HG02763 (cell line): ENCODE results near the gene ARHGEF2.
A peak's percentile ranks its signal among the peaks of the same experiment; 100 is the strongest.
"Not testable (repeated sequence)": the region's sequence is repeated elsewhere in the genome, so short reads cannot be mapped to it uniquely, and the experiment has no call there.

Experiments
- ATAC-seq: cut with Tn5 transposase; IDR thresholded peaks from one replicate; pipeline ENCODE4 v1.9.1; 2021; ENCODE audit warnings: mild to moderate bottlenecking, moderate library complexity; ENCODE audit not compliant: unreplicated experiment

The ARHGEF2 gene

GRCh38 chr1:155946633-155947219, 31.6 kb downstream of the ARHGEF2 start:
- peak; percentile 5 for ATAC-seq

DNA sequence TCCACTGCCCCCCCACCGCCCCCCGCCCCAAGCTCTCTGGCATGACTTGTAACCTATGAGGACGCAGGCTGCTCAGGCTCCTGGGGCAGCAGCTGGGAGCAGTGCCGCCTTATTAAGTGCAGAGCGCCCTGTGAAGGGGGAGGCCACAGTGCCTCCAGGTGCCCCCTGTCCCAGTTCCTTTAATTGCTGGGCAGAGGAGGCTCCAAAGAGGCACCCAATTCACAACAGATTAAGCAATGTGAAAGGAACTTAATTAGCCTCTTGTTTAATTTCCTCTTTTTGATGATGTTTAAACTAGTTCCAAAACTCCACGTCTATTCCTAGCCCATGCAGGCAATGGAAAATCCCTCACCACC, 33.9 kb downstream of the ARHGEF2 start:
- ATAC-seq: no peak

- ATAC-seq: no peak
These were observed 35.7 kb downstream of the ARHGEF2 start for GRCh38 chr1:155942578-155943141.

- ATAC-seq: no peak
These were observed 36.4 kb downstream of the ARHGEF2 start for GRCh38 chr1:155941845-155942531.

- no peak for ATAC-seq
These were observed 37.1 kb downstream of the ARHGEF2 start, which contains the start of gene RXFP4 for GRCh38 chr1:155940993-155941844. Gene RXFP4 (plus strand): TSS chr1:155941638. CDS start chr1:155941710, 72 bp downstream.

GRCh38 chr1:155940482-155940992, 37.8 kb downstream of the ARHGEF2 start:
- ATAC-seq: no peak

DNA sequence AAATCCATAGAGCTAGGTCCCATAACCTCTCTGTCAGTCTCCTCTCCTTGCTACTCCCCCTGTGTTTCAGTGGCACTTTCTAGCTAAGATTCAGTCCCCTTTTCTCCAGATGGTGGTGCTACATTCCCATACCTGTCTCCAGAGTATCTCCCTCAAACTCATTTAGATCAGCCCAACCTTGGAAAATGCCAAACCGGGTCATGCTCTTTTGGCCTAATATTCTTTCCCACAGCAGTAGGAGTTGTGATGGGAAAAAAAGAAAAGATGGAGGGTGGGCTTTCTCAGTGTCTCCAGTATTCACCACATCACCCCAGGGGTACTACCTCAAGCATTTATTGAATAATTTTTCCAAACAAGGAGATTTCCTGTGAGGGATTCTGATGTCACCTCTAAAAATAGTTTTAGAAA, 40.1 kb downstream of the ARHGEF2 start:
- ATAC-seq: no peak

GRCh38 chr1:155934936-155935590, 43.3 kb downstream of the ARHGEF2 start:
- no peak for ATAC-seq

- peak; percentile 94 for ATAC-seq
These were observed 44.0 kb downstream of the ARHGEF2 start, which contains the start of gene KHDC4 for GRCh38 chr1:155934097-155934935. Gene KHDC4 (minus strand): TSS chr1:155934413. CDS start chr1:155934373, 40 bp downstream.

- ATAC-seq: no peak
These were observed 44.7 kb downstream of the ARHGEF2 start for GRCh38 chr1:155933591-155934096.

DNA sequence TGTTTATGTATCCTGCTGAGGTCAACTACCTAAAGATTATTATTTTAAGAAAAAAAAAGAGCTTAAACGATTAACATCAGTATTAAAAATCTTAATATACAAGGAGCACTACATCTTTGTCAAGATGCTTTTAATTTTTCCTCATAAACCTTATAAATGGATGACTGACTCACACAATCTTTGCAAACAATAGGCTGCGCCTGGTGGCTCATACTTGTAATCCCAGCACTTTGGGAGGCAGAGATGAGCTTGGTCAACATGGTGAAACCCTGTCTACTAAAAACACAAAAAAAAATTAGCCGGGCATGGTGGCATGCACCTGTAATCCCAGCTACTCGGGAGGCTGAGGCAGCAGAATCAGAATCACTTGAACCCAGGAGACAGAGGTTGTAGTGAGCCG, 45.9 kb downstream of the ARHGEF2 start:
- no peak for ATAC-seq

DNA sequence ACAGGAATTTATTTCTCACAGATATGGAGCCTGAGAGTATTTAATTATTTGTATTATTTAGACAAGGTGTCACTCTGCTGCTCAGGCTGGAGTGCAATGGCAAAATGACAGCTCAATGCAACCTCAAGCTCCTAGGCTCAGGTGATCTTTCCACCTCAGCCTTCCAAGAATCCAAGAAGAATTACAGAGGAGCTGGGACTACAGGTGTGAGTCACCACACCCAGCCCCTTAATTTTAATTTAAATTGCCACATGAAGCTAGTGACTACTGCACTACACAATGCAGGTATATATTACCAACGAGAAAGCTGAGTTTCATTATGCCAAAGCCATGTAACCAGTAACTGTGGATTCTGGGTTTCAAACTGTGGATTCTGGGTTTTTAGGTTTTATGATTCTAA, 46.3 kb downstream of the ARHGEF2 start:
- no peak for ATAC-seq

DNA sequence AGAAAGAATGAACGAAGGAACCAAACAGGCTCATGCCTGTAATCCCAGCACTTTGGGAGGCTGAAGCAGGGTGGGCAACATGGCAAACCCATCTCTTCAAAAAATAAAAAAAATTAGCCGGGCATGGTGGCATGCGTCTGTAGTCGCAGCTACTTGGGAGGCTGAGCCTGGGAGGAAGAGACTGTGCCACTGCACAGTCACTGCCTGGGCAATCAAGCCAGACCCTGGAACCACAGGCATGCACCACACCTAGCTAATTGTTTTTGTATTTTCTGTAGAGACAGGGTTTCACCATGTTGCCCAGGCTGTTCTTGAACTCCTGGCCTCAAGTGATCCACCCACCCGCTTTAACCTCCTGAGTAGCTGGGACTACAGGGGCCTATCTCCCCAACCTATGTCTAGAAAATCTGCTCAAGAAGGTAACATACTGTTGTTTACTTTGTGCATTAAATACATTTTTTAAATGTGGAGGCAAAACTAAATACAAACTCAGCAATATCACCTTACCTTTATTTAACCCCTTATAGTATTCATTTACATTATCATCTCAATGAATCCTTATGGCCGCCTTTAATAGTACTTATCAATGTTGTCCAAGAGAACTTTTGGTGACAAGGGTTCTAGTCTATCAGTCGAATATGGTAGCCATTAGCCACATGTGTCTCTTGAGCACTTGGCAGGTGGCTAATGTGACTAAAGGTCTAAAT, 46.9 kb downstream of the ARHGEF2 start:
- no peak for ATAC-seq

DNA sequence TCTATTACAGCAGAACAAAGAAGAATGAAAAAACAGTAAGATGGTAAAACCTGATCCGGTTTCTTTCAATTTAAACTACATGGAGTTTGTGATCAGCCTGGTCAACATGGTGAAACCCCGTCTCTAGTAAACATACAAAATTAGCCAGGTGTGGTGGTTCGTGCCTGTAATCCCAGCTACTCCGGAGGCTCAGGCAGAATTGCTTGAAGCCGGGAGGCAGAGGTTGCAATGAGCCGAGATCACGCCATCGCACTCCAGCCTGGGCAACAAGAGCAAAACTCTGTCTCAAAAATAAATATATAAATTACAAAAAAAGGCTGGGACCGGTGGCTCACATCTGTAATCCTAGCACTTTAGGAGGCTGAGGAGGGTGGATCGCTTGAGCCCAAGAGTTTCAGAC, 47.6 kb downstream of the ARHGEF2 start:
- not testable (repeated sequence) for ATAC-seq

DNA sequence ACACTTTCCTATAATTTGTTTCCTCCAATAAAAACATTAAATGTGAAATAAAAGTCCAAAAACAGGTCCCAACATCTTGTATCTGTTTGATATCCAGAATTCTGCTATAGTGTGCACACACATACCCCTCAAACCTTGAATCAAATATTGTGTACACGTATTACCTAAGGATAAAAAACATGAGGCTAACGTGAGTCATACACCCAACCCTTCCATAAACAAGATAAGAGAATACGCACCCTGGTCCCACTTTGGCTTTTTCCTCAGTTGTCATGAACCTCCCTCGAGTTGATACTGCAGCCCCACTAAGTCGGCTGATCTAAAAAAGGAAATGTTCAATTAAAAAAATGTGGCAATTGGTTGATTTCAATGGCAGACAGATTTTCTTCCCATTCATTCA, 49.3 kb downstream of the ARHGEF2 start:
- no peak for ATAC-seq

GRCh38 chr1:155925506-155925905, 52.8 kb downstream of the ARHGEF2 start:
- ATAC-seq: no peak

DNA sequence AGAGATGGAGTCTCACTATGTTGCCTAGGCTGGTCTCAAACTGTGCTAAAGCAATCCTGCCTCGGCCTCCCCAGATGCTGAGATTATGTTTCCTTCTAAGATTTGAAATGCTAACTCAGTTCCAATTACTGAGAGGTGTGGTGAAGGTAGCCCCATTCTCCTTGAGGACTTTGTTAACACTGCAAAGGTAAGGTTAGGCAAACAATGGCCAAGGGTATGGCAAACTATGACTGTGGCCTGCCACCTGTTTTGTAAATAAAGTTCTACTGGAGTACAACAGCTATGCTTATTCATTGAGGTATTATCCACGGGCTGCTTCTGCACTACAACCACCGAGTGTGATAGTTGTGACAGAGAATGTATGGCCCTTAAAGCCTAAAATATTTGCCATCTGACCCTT, 57.6 kb downstream of the ARHGEF2 start:
- no peak for ATAC-seq

- ATAC-seq: no peak
These were observed 58.5 kb downstream of the ARHGEF2 start for GRCh38 chr1:155919801-155920200.

DNA sequence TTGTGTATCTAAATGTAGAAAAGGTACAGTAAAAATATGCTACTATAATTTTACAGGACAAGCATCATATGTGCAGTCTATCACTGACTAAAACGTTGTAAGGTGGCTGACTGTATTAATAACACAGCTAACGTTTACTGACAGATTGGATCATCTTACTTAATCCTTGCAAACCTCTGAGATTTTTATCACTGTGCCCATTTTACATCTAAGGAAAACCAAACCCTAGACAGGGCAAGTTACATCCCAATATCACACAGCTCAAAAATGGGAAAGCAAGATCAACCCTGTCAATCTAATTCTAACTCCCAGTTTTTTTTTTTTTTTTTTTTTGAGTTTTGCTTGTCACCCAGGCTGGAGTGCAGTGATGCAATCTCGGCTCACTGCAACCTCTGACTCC, 59.7 kb downstream of the ARHGEF2 start:
- ATAC-seq: no peak
